IMR-90 (cell line): ENCODE results near the gene BCAS2. TPM values are rescaled to one million over a fixed set of nuclear protein-coding genes. Genes with fewer than 3 reads are reported as not detected.

Experiments used
- ATAC-seq: fragments of 200-7000 bp; cut with Tn5 transposase; 2 replicates; pipeline ENCODE4 v1.9.1; 2020; ENCODE audit warnings: low read depth, mild to moderate bottlenecking, moderate library complexity
- BruUV-seq: library from RNA; stranded (reverse); fragments of 400-500 nt; replicated peaks from 2 replicates; lab custom pipeline; 2021; lab: Mats Ljungman, UMichigan
- CTCF ChIA-PET: fragments of 300-600 bp; formaldehyde crosslinking; extraction: SDS; loops from one replicate; lab custom pipeline; 2021; ENCODE audit warnings: antibody characterized with exemption; lab: Yijun Ruan, JAX
- POLR2A ChIA-PET: fragments of 300-600 bp; sonication (Branson Sonifier 250); formaldehyde crosslinking; loops from one replicate; lab custom pipeline; 2022; ENCODE audit warnings: antibody characterized with exemption; ENCODE audit not compliant: unreplicated experiment; lab: Charles Lee
- DNase-seq: peaks from one replicate; pipeline ENCODE4 v3.0.0; 2013
- H2AFZ ChIP-seq: replicated peaks from 2 replicates; pipeline ENCODE3; 2013; ENCODE audit warnings: low read length, mild to moderate bottlenecking; ENCODE audit not compliant: poor library complexity
- H2AK5ac ChIP-seq: 2 replicates; pipeline ENCODE4 v1.6.1; 2013; ENCODE audit warnings: low read depth, low read length, inconsistent platforms
- H2AK9ac ChIP-seq: replicated peaks from 2 replicates; pipeline ENCODE3; 2013; ENCODE audit warnings: mild to moderate bottlenecking, low read depth, low read length, moderate library complexity; ENCODE audit not compliant: poor library complexity
- H2BK120ac ChIP-seq: 2 replicates; pipeline ENCODE4 v1.6.1; 2013; ENCODE audit warnings: low read depth, low read length, inconsistent platforms
- H2BK15ac ChIP-seq: 3 replicates; pipeline ENCODE4 v1.6.1; 2013; ENCODE audit warnings: low read depth, low read length, inconsistent platforms
- H2BK20ac ChIP-seq: 2 replicates; pipeline ENCODE4 v1.6.1; 2013; ENCODE audit warnings: low read depth, mild to moderate bottlenecking, inconsistent platforms, low read length, moderate library complexity
- H2BK5ac ChIP-seq: 2 replicates; pipeline ENCODE4 v1.6.1; 2013; ENCODE audit warnings: mild to moderate bottlenecking, low read depth, low read length, inconsistent platforms; ENCODE audit not compliant: poor library complexity, severe bottlenecking
- H3K14ac ChIP-seq: replicated peaks from 2 replicates; pipeline ENCODE4 v1.6.1; 2013; ENCODE audit warnings: low read depth, low read length, inconsistent platforms
- H3K18ac ChIP-seq: 2 replicates; pipeline ENCODE4 v1.6.1; 2013; ENCODE audit warnings: low read depth, low read length, control low read depth
- H3K23ac ChIP-seq: 2 replicates; pipeline ENCODE4 v1.6.1; 2013; ENCODE audit warnings: low read depth, low read length, inconsistent platforms
- H3K27ac ChIP-seq: 2 replicates; pipeline ENCODE4 v1.5.1; 2013; ENCODE audit warnings: mild to moderate bottlenecking, control low read depth, low read length; ENCODE audit not compliant: insufficient read depth
- H3K27me3 ChIP-seq: 2 replicates; pipeline ENCODE4 v1.6.1; 2013; ENCODE audit warnings: low read length; ENCODE audit not compliant: control insufficient read depth, insufficient read depth
- H3K36me3 ChIP-seq: 2 replicates; pipeline ENCODE4 v1.6.1; 2013; ENCODE audit warnings: low read length, mixed read lengths; ENCODE audit not compliant: control insufficient read depth, insufficient read depth
- H3K4ac ChIP-seq: 2 replicates; pipeline ENCODE4 v1.6.1; 2013; ENCODE audit warnings: low read depth, low read length, inconsistent platforms
- H3K4me1 ChIP-seq: 2 replicates; pipeline ENCODE4 v1.6.1; 2013; ENCODE audit warnings: low read length, mixed read lengths; ENCODE audit not compliant: control insufficient read depth, insufficient read depth
- H3K4me2 ChIP-seq: 2 replicates; pipeline ENCODE4 v1.6.1; 2013; ENCODE audit warnings: low read depth, mild to moderate bottlenecking, control low read depth, low read length, moderate library complexity
- H3K4me3 ChIP-seq: 2 replicates; pipeline ENCODE4 v1.5.1; 2013; ENCODE audit warnings: low read depth, mild to moderate bottlenecking, control low read depth, low read length, moderate library complexity; ENCODE audit not compliant: insufficient read depth
- H3K56ac ChIP-seq: 2 replicates; pipeline ENCODE4 v1.6.1; 2013; ENCODE audit warnings: low read length, inconsistent platforms; ENCODE audit not compliant: insufficient read depth; ENCODE audit errors: extremely low read depth
- H3K79me1 ChIP-seq, 2 experiments: 2 replicates each; pipeline ENCODE4 v1.6.1; 2013; ENCODE audit warnings: low read length in 2 of 2, inconsistent platforms in 1 of 2, low read depth in 1 of 2
- H3K9ac ChIP-seq: 2 replicates; pipeline ENCODE4 v1.6.1; 2013; ENCODE audit warnings: low read depth, low read length, control low read depth
- H3K9me1 ChIP-seq: 2 replicates; pipeline ENCODE4 v1.6.1; 2013; ENCODE audit warnings: low read length, inconsistent platforms; ENCODE audit not compliant: insufficient read depth
- H3K9me3 ChIP-seq: 2 replicates; pipeline ENCODE4 v1.6.1; 2013; ENCODE audit warnings: low read length; ENCODE audit not compliant: control insufficient read depth, insufficient read depth
- H4K20me1 ChIP-seq: 2 replicates; pipeline ENCODE4 v1.6.1; 2013; ENCODE audit warnings: low read length, inconsistent platforms; ENCODE audit not compliant: insufficient read depth
- H4K5ac ChIP-seq: 2 replicates; pipeline ENCODE4 v1.6.1; 2013; ENCODE audit warnings: mild to moderate bottlenecking, low read depth, low read length, control low read depth
- H4K8ac ChIP-seq, 2 experiments: 2 replicates each; pipeline ENCODE4 v1.6.1; 2013; ENCODE audit warnings: low read depth in 2 of 2, low read length in 2 of 2, control low read depth in 1 of 2, inconsistent platforms in 1 of 2
- H4K91ac ChIP-seq: 2 replicates; pipeline ENCODE4 v1.6.1; 2013; ENCODE audit warnings: low read depth, low read length, inconsistent platforms; ENCODE audit not compliant: insufficient read depth
- CHD1 ChIP-seq: IDR thresholded peaks from 2 replicates; pipeline ENCODE4 v1.6.1; 2012; ENCODE audit warnings: low read depth, low read length, improper control_type of control experiment
- FOS ChIP-seq: fragments of 150-350 bp; IDR thresholded peaks from 2 replicates; pipeline ENCODE4 v1.6.1; 2016; ENCODE audit warnings: low read depth, low read length
- MAFK ChIP-seq: IDR thresholded peaks from 2 replicates; pipeline ENCODE4 v1.6.1; 2012; ENCODE audit warnings: low read depth, low read length, improper control_type of control experiment
- RAD21 ChIP-seq: IDR thresholded peaks from 2 replicates; pipeline ENCODE4 v1.6.1; 2012; ENCODE audit warnings: low read length, improper control_type of control experiment
- WGBS, 2 experiments: methylation state at CpG; one replicate each; pipeline versions ENCODE4 v1.1.5 to v1.1.7; 2013; ENCODE audit warnings: missing lambda C conversion rate in 2 of 2; ENCODE audit not compliant: insufficient read length in 1 of 2; ENCODE audit errors: extremely low coverage in 2 of 2; 5-methylcytosine and 5-hydroxymethylcytosine counted together
- dilution Hi-C: fragments of 300-500 bp; cut with HindIII; formaldehyde crosslinking; loops from one replicate; pipeline ENCODE4 v1.14.3; 2018; ENCODE audit warnings: low sequenced_read_pairs; ENCODE audit not compliant: unreplicated experiment
- in situ Hi-C: fragments of 300-500 bp; cut with MboI; formaldehyde crosslinking; loops from 3 replicates; pipeline ENCODE4 v1.14.3; 2019; ENCODE audit warnings: low sequenced_read_pairs, inconsistent platforms, mixed read lengths
- intact Hi-C: fragments of 100-400 bp; cut with micrococcal nuclease; formaldehyde crosslinking; loops from 2 replicates; pipeline ENCODE4 v1.10.0; 2022
- polyA plus RNA-seq, 3 experiments: library from polyadenylated mRNA; depleted of rRNA; stranded (reverse); fragments of >200 nt; gene quantifications; 2 replicates each; pipeline ENCODE4 v1.2.3, GENCODE V29; 2012; ENCODE audit warnings: low replicate concordance in 1 of 3
- total RNA-seq: library from RNA; depleted of rRNA; stranded (reverse); fragments of >200 nt; gene quantifications from 2 replicates; pipeline ENCODE4 v1.2.3, GENCODE V29; 2012
- TF ChIP-seq, protein P1 (sequence below): fragments of 150-350 bp; IDR thresholded peaks from 2 replicates; pipeline ENCODE4 v1.6.1; 2017; ENCODE audit warnings: mild to moderate bottlenecking, antibody characterized with exemption, low read length, low read depth

BCAS2 gene
- total and polyA plus RNA-seq, 2 of the 4 experiments (the other 2 are of a cell fraction): 15.4 to 23.1 TPM

DNA sequence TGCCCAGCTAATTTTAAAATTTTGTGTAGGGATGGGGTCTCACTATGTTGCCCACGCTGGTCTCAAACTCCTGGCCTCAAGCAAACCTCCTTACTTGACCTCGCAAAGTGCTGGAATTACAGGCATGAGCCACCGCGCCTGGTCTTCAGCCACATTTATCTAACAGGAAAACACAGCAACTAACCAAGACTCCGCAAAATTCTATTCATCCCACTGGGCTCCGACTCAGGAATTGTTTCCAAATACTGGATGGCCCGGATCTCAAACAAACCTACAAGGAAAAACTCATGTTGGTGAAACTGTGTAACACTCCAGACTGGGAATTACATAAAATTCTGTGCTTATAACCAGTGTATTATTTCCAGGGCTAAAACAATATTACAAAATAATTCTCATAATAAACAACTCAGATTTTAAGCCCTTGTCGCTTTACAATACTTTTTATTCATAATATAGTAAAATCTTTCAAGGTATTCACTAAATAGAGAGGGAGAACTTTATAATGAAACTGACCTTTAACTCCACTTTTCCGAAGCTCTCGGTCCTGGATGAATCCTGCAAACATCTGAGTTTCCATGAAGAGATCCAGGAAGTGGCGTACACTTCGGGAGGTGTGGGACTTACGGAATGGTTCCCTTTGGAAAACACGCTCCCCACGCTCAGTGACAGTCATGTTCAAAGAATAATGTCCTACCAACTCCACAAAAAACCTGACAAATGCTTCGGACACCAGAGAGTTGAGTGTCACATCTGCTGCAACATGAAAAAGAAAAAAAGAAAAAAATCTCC, 6.0 kb upstream of the BCAS2 start:
- Histone ChIP-seq H3K4me1 (no peaks in the 10 kb centered on the region), H3K9me3 (no peaks in the 10 kb centered on the region), H3K14ac (no peak overlapping the region), H2BK20ac (no peak overlapping the region), H3K27ac (no peak overlapping the region), H3K27me3 (no peaks in the 10 kb centered on the region), H3K56ac (no peak overlapping the region), H3K23ac (no peak overlapping the region), H3K4me2 (no peak overlapping the region), H4K91ac (no peak overlapping the region), H2AK5ac (no peak overlapping the region), H3K18ac (no peak overlapping the region), H4K8ac (no peak overlapping the region), H4K20me1 (no peaks in the 10 kb centered on the region), H2AFZ (no peak overlapping the region), H3K9me1 (0 out of 2 replicates have a peak, but pooled peaks cover 2% of the 10 kb centered on the region), H2BK120ac (no peak overlapping the region), H3K79me1 (peaks cover 0 to 1% of the 10 kb centered on the region in 2 experiments; a peak in 1 of 4 replicates), H4K5ac (no peak overlapping the region), H2BK15ac (no peak overlapping the region), H2AK9ac (no peak overlapping the region), H3K4ac (no peak overlapping the region), H3K9ac (no peak overlapping the region), H3K36me3 (no peaks in the 10 kb centered on the region), H3K4me3 (no peak overlapping the region), H2BK5ac (no peak overlapping the region)
- TF ChIP-seq FOS (no peak), CHD1 (no peak), MAFK (no peak), RAD21 (no peak)
- TF ChIP-seq, protein P1, sequence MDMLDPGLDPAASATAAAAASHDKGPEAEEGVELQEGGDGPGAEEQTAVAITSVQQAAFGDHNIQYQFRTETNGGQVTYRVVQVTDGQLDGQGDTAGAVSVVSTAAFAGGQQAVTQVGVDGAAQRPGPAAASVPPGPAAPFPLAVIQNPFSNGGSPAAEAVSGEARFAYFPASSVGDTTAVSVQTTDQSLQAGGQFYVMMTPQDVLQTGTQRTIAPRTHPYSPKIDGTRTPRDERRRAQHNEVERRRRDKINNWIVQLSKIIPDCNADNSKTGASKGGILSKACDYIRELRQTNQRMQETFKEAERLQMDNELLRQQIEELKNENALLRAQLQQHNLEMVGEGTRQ: no peak
- 100% methylated on average over 1 of the region's 16 CpGs; no CpG with 5 or more reads in 1 of the 2 experiments for WGBS, 2 experiments
- intact Hi-C loops (loop anchor here (5.0 kb wide), 1 partner anchor 35 kb away; no protein-coding TSS in a partner anchor), dilution Hi-C loops (no loop called here), in situ Hi-C loops (no loop called here)
- BruUV-seq: no TSS peak
- CTCF ChIA-PET: no interaction called here
- no peak for DNase-seq
- no peak for ATAC-seq
- POLR2A ChIA-PET: no interaction called here
